DMS153 treated with DMSO at 0.1 percent for 48 hours (cell line): ENCODE data around the gene KCNA2.

Source experiments
- DNase-seq: peaks from one replicate; lab custom pipeline; 2025; ENCODE audit not compliant: unreplicated experiment; lab: John Stamatoyannopoulos, UW

Gene KCNA2

DNA sequence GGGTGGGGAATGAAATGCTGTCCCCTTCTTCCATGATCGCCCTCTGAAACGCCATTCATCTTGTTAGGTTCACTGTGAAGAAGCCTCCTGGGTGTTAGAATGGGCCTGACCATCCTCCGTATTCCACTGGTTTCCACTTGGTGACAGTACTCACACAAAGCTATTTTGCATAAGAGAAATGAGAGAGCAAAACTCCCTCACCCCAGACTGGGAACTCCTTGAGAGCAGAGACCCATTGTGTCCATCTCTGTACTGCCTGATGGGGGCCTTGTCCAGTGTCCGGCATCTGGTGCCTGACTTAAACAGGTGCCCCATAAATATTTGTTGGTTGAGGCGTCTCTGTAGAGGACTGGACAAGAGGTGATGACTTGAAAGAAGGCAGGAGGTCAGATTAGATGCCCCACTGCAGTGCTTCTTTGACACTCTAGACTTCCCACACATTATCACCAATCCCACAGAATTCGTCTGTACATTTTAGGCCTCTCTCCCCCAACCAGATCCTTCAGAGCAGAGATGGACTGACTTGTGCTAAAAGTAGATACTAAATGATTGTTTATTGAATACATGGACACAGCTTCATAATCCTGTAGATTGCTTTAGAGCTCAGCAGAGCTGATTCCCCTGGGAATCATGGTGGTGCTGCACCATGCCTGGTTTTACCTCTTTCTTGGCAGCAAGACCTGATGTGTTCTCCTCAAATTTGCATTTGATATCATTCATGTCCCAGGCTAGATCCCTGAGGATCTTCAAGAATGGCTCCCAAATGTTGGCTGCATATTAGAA, 22.4 kb upstream of the KCNA2 start:
- DNase-seq: no peak

DNA sequence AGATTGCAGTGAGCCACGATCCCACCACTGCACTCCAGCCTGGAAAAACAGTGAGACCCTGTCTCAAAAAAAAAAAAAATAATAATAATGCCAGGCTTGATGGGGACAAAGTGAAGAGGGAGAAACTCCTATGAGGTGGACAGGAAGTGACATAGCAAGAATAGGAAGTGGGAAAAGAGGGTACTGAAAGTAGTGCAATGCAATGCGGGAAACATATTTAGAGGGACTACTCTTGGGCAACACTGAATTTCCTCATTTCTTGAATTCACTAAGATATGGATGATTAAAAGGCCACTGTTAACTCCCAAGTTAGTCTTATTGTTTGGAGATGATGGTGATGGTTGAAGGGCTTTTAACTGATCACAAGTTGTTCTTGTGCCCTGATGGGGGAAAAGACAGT, 21.6 kb upstream of the KCNA2 start:
- DNase-seq: no peak

GRCh38 chr1:110626889-110627288, 20.7 kb upstream of the KCNA2 start:
- DNase-seq: no peak

- no peak for DNase-seq
Measured at GRCh38 chr1:110620686-110621085, 14.5 kb upstream of the KCNA2 start.

DNA sequence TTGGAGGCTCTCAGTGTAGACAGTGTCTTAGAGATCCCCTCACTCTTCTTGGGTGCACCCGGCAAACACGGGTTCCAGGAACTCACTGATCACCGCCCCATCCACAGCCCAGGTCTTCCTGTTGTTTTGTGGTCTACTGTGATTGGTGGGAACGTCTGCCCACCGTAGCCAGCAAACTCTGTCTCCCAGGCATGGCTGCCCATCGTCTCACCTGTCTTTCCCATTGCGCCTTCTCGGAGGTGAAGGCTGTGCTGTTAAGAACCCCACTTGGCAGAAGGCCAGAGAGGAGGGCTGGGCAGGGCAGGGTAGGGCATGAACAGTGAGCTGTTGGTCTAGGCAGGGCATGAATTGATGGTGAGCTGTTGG, 14.1 kb upstream of the KCNA2 start:
- no peak for DNase-seq

- peak; percentile 95 for DNase-seq
Measured at GRCh38 chr1:110619412-110620249, 13.5 kb upstream of the KCNA2 start.

DNA sequence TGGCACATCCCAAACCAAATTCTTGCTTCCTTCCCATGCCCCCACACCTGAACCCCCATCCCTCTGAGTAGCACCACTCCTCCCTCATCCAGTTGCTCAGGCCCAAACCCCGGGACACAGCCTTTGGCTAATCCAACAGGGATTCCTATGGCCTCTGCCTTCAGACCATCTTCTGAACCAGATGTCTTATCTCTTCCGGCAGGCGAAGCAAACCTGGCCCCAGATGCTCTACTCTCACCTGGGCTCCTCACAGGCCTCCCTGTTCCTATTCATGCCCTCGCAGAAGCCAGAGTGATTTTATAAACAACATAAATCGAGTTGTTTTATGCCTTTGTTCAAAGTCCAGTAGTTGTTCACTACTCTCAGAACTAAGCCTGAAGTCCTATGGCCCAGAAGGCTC, 12.5 kb upstream of the KCNA2 start:
- no peak for DNase-seq

DNA sequence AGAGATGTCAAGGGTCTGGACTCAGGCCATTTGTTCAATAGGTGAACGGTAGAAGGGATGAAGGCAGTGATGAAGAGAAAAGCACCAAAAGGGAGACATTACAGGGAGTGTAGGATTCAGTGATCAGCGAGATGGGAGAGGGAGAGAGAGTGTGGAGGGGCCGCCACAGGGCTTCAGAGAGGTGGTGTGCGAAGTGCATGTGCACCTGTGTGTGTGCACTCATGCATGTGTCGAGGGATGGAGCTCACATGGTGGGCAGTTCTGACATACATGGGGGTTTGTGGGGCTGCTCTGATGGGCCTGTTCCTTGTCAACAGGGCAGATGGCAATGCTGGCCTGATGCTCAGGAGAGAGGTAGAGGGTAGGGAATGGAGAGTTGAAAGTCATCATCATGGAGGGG, 11.4 kb upstream of the KCNA2 start:
- DNase-seq: no peak

GRCh38 chr1:110617116-110617515, 11.0 kb upstream of the KCNA2 start:
- DNase-seq: no peak

DNA sequence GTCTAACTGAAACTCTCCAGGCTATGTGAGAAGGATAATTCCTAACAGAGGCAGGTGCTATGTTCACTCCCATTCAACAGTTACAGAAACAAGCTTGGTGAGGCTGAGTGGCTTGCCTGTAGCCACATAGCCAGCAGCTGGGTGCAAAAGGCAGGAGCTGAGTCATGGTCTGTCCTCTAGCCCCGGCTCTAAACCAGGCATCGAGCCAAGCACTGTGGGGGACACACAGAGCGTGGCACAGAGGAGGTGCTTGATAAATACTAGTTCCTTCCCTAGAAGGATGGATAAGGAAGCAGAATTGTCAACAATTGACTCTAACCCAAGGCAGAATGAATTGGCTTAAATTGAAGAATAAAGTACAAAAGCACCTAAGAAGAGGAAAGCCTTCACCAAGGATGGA, 10.4 kb upstream of the KCNA2 start:
- peak; percentile 32 for DNase-seq

DNA sequence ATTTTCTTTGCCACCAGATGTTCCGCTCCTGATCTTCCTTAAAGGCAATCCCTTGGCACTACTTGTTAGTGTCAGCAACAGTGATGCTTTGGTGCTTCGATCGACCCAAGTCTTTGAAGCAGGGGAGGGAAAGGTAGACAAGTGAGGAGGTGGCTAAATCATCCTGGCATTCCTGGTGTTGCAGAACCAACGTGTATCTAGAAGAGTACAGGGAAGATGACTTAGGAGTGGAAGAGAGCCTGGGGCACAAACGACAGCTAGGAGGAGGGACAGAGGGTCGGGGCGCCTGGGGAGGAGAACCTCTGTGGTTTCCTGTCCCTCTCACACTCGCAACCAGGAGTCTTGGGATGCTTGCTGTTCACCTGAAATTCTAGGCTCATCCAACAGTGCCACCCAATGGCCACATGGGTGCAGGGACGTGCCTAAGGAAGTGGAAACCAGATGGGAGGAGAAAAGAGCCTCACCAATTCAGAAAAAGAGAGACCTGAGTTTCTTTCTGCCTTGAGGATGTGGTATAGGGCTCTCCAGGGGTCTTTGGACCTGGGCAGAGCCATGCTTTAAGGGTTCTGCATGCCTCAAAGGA, 9.5 kb upstream of the KCNA2 start:
- DNase-seq: peak; percentile 85

GRCh38 chr1:110612060-110612745, 6.0 kb upstream of the KCNA2 start:
- peak; percentile 38 for DNase-seq

GRCh38 chr1:110610696-110611286, 4.6 kb upstream of the KCNA2 start:
- no peak for DNase-seq

- DNase-seq: no peak
Measured at GRCh38 chr1:110610084-110610483, 3.9 kb upstream of the KCNA2 start.

DNA sequence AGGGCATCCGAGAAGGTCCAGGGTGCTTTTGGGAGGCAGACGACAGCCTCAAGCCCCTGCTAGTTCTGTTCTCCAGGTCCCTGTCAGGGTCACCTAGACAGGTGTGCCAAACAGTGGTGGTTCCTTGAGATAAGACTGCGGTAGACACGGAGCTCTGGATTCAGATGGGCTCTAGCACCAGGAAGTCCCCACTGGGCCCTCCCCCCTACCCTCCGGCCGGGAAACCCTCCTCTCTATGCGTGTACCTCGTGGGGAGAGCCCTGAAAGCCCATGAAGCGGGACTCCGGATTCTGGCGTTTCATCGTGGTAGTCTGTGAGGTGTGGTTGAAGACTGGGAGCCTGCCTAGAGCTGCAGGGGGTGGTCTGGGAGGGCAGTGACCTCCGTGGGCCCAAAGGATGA, 2.1 kb upstream of the KCNA2 start:
- no peak for DNase-seq

DNA sequence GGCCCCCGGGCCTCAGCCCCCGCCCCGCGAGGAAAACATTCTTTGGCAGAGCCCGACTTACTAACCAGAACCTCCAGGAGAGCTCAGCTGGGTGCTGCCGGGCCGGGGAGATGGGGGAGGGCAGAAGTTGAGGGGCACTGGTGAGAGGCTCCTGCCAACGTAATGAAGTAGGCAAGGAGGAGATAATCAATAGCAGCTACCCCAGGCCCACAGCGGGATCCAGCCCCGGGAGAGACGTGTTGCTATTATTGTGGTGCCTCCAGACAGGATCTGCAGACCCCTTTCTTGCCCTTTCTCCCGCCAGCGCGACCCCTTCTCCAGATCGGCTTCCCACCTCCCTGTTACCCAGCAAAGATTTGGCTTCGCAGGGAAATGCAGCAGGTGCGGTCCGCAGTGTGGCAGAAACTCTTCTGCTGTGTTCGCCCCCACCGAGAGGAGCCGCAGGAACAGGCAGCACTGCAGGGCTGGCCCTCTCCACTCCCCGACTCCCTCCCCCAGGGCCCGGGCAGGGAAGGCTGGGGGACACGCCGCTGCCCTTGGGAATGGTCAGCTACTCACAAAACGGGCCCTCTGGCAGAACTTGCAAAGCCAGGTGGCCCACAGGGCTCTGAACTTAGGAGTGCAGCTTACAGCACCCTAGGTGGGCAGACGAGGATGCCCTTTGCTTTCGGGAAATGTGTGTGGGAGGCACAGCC, 1.5 kb upstream of the KCNA2 start:
- DNase-seq: no peak

GRCh38 chr1:110606657-110607535, 738 bp upstream of the KCNA2 start:
- DNase-seq: no peak

- DNase-seq: no peak
Measured at GRCh38 chr1:110605446-110605845, 712 bp downstream of the KCNA2 start.

GRCh38 chr1:110604586-110605148, 1.5 kb downstream of the KCNA2 start:
- no peak for DNase-seq
